HG03442 (cell line): ENCODE measurements around the gene SPATA6.
"Not testable (repeated sequence)": the region's sequence is repeated elsewhere in the genome, so short reads cannot be mapped to it uniquely, and the experiment has no call there.

Source experiments
- ATAC-seq: cut with Tn5 transposase; IDR thresholded peaks from one replicate; pipeline ENCODE4 v1.9.1; 2021; ENCODE audit warnings: mild to moderate bottlenecking, moderate library complexity; ENCODE audit not compliant: unreplicated experiment

SPATA6 gene

DNA sequence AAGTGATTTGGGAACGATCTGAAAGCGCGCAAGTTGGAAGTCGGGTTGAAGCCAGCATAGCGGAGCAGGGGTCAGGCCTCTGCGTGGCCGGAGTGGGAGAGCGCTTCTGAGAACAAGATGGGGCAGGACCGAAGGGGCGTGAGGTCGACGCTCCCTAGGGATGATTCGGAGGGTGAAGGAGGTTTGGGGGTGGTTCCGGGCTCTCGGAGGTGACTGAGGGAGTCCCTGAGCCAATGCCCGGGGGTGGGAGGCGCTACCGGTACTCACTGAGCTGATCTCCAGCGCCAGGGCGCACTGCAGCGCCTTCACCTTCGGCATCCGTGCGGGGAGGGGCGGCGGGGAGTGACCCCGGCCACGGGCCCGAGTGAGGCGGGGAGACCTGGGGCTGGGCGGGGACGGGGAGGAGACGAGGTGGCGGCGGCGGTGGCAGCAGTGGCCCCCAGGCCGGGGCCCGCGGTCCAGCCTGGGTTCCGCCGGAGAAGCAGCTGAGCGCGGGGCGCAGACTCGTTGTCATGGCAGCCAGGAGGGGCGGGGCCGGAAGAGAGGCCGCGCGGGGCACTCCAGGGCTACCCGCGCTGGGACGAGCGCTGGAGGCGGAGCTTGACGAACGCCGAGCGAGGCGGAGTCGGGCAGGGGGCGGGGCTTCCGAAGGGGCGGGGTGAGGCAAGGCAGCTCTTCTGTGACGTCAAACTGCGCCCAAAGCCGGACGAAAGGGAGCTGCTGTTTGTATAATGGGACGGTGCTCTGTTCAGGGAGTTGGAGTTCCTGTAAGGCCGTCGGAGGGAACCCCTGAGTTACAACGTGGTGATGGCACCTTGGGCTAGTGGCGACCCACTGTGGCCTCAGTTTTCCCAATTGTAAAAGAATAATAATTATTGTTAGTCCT is at the start of gene SPATA6:
Gene SPATA6, minus strand, starts transcription at position 514 of the 886 bp plus-strand sequence. Its CDS starts 196 bp downstream, at position 318.
- ATAC-seq: peak; percentile 98

GRCh38 chr1:48519896-48520295 is 47.9 kb upstream of the SPATA6 start:
- not testable (repeated sequence) for ATAC-seq

GRCh38 chr1:48506870-48507269 is 34.9 kb upstream of the SPATA6 start:
- ATAC-seq: no peak

DNA sequence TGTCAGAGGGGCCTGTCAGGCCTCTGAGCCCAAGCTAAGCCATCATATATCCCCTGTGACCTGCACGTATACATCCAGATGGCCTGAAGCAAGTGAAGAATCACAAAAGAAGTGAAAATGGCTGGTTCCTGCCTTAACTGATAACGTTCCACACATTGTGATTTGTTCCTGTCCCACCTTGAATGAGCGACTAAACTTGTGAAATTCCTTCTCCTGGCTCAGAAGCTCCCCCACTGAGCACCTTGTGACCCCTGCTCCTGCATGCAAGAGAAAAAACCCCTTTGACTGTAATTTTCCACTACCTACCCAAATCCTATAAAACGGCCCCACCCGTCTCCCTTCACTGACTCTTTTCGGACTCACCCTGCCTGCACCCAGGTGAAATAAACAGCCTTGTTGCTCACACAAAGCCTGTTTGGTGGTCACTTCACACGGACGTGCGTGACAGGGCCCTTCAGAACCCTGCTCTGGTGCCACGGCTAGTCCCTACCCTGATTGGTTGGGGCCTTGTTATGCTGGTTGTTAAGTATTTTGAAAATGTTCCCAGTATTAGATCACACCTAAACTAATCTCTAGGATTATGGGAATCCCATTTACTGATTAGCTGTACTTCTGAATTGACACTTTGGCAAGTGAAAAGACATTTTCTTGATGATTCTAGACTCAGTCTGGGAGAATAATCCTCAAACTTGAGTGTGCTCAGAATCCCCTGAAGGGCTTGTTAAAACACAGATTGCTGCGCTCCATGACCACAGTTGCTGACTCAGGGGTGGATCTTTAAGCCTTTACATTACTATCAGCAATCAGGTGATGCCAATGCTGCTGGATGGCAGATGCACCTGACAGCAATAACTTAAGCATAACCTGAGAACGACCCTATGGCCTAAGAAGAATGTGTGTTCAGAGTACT is 28.8 kb upstream of the SPATA6 start:
- no peak for ATAC-seq

DNA sequence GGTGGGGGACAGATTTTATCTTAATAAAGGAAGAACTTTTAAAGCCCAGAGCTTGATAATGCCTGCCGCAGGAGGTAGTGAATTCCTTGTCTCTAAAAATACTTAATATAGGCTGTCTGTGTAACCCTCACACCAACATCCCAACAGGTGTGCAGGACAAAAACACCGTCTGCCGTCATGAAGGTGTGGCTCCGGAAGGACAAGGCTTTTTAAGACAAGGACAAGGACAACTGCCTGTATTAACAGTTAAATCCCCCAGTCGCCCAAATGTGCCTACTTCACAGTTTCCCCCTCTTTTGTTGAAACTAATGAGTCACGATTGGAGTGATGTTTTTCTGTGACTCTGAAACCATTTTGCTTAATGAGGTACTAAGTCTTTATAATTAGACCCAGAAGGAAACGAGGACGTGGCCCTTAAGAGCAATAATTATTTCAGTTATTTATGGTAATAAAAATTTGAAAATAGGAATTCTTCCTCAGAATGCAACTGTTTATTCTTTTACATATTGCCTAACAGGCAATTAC is 27.3 kb upstream of the SPATA6 start:
- no peak for ATAC-seq

GRCh38 chr1:48498096-48498791 is 26.2 kb upstream of the SPATA6 start:
- peak; percentile 83 for ATAC-seq

- ATAC-seq: no peak
Measured at GRCh38 chr1:48495911-48496310, 23.9 kb upstream of the SPATA6 start.

- no peak for ATAC-seq
Measured at GRCh38 chr1:48495166-48495565, 23.2 kb upstream of the SPATA6 start.

GRCh38 chr1:48493970-48494769 is 22.2 kb upstream of the SPATA6 start:
- ATAC-seq: no peak

GRCh38 chr1:48493041-48493440 is 21.0 kb upstream of the SPATA6 start:
- no peak for ATAC-seq

- ATAC-seq: no peak
Measured at GRCh38 chr1:48492392-48492791, 20.4 kb upstream of the SPATA6 start.

GRCh38 chr1:48488721-48489120 is 16.7 kb upstream of the SPATA6 start:
- no peak for ATAC-seq

DNA sequence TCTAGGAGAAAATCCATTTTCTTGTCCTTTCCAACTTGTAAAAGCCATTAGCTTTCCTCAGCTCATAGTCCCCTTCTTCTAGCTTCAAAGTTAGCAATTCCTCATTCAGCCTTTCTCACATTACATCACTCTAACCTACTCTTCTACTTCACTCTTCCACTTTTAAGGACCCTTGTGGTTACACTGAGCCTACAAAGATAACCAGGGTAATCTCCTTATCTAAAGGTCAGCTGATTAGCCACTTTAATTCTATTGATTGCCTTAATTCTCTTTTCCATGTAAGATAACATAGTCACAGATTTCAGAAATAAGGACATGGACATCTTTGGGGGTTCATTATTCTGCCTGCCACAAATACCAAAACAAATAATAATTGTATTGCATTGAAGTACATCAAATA is 8.5 kb upstream of the SPATA6 start:
- ATAC-seq: no peak

DNA sequence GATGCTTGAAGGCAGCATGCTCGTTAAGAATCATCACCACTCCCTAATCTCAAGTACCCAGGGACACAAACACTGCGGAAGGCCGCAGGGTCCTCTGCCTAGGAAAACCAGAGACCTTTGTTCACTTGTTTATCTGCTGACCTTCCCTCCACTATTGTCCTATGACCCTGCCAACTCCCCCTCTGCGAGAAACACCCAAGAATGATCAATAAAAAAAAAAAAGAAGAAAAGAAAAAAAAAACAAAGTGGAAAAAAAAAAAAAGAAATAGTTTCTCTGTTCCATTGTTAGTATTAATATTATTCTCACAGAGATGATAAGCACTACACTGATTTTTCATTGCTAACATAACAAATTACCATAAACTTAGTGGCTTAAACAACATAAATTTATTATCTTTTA is 8.0 kb upstream of the SPATA6 start:
- ATAC-seq: not testable (repeated sequence)

DNA sequence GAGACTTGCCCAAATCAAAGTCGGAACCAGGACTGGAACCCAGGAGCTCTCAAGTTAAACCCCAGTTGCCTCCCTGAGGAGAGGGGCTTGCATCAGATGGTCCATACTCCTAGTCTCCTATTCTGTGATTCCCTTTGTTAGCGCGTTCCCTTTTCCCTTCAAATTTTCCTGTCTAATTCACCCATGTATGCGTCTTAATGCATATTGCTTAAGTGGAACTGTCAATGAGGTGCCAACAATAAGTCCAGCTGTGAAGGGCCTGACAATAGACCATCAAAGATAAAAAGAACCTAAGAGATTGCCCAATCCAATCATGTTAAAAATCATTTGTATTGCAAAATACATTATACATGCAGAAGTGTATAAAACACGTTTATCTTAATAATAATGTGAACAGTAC is 634 bp upstream of the SPATA6 start:
- no peak for ATAC-seq

DNA sequence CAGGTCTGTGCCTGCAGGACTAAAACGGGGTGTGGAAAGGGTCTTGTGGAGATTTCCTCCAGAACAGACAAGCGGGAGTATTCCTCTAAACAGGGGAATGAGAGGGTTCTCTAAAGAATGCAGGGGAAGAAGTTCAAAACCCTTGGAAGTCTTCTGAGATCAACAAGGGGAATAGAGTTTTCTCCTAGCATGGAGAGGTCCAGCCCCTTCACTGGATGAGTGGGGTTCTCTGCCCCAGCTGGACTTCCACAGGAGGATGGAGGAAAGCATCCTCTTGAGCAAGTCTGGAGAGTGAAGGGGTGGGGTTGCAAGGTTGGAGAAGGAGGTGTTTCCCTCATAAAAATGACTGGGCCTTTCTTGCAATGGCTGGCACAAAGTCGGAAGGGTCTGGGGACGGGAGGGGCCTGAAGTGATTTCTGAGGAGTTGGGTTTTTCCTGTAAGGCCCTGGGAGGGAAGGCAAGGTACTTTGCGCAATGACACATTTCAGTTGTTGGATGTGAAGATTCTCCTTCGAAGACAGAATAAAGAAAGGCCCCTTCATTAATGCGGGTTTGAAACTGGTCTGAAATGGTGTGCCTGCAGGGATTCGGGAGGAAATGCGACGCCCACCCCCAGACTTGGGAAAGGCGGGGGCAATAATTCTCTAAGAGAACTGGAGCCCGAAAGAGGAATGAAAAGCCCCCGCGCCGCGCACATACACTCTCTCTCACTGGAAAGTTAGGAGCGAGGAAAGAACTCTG is 884 bp downstream of the SPATA6 start:
- no peak for ATAC-seq

DNA sequence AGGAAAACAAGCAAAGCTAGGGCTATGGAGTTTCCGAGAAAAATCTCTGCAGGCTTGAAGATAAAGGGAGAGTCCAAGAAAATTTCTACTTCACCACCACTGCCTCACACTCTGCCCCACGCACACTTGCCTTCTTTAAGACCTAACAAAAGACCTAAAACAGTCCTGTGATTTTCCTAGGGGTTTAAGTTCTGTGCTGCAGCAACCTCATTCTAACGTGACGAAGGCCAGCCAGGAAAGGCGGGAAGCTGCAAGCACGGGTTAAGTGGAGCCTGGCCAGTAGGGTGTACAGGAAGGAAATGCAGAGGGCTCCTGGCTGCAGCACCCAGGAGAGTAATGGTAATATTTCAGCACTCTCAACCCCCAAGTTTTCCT is 1.5 kb downstream of the SPATA6 start:
- ATAC-seq: no peak

DNA sequence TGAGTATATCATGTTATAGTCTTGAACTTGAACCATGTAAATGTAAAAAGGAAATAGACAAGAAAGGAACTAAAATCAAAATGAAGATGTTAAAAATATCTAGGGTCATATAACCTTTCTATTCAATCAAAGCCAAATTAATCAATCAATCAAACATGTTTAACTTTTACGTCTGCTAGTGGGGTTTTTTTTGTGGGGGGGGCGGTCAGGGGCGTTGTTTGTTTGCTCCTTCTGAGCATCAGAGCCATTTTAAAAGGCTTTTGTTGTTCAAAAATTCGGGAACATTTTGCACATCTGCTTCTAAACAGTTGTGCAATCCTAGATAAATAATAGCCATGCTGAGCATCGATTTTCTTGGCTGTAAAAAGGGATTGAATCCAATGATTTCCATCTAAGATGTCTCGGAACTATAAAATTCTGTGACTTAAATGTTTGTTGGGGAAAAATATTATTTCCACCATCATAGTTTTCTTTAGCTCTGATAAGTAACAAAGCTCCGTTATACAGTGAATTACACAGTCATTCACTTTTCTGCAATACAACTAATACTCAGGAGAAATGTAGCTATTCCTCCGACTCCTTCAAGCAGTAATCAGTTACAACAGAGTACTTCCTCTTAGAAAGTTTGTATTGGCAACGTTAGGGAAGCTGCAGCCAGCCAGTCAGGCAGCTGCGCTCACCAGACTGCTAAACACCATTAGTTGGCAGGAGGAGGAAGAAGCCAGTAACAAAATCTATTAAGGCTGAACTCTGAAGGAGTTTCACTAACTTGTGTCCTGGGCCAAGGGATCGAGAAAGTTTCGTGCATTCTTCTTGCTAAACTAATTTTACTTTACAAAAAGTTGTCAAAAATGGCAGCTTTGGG is 2.2 kb downstream of the SPATA6 start:
- no peak for ATAC-seq
